ENCODE measurements around the gene TCEAL7. TPM values are rescaled to one million over a fixed set of nuclear protein-coding genes. Genes with fewer than 3 reads are reported as not detected.

Gene TCEAL7
- total and polyA plus RNA-seq, 4 donors: 1.3 to 12.1 (median 2.0) TPM

- peak within 1 kb of the TSS; percentile 49 to 71 for H3K9ac ChIP-seq (ENCODE audit: insufficient read depth in 1 of 2, low read length in 2 of 2)
- H3K36me3 ChIP-seq (ENCODE audit: control insufficient read depth in 4 of 4, insufficient read depth in 4 of 4, low read length in 4 of 4): peaks cover 0 to 7% (median 0%) of the 10 kb centered on the region in 4 donors
- DNase-seq (peak; percentile 78 to 87 (median 86)), ATAC-seq (ENCODE audit: insufficient read depth, low FRiP score) (peak; percentile 70)
- peak within 1 kb of the TSS; percentile 79 to 86 for H3K27ac ChIP-seq (ENCODE audit: low read depth in 1 of 2, low read length in 1 of 2)
- H3K4me3 ChIP-seq: peak within 1 kb of the TSS; percentile 77
- H3K27me3 ChIP-seq (ENCODE audit: control insufficient read depth in 3 of 3, insufficient read depth in 3 of 3, low read length in 2 of 3): peaks cover 0 to 23% (median 2%) of the 10 kb centered on the region in 3 donors
- peaks cover 0 to 4% (median 0%) of the 10 kb centered on the region in 4 donors for H3K9me3 ChIP-seq (ENCODE audit: control insufficient read depth in 4 of 4, insufficient read depth in 3 of 4, low read length in 3 of 4)
- TF ChIP-seq CTCF (IDR thresholded peaks at IDR 0.05; ENCODE audit: control extremely low read depth, extremely low read depth): no peak
- H3K4me1 ChIP-seq (ENCODE audit: control insufficient read depth in 5 of 5, insufficient read depth in 5 of 5, low read length in 5 of 5): peaks cover 0 to 2% (median 0%) of the 10 kb centered on the region in 5 donors
- WGBS, 2 donors: 7 to 32% methylated on average over 26 to 62 of the region's 62 CpGs
Measured at GRCh38 chrX:103376118-103376978, 46.3 kb downstream of the TCEAL7 start, which contains the start of gene BEX3. Gene BEX3, plus strand, starts transcription at chrX:103376538. Its CDS starts 984 bp downstream, at chrX:103377522.

- Histone ChIP-seq H3K36me3 (ENCODE audit: control insufficient read depth in 4 of 4, insufficient read depth in 4 of 4, low read length in 4 of 4) (peaks cover 0 to 7% (median 0%) of the 10 kb centered on the region in 4 donors), H3K4me3 (peak overlapping the region; percentile 50), H3K9ac (ENCODE audit: insufficient read depth in 1 of 2, low read length in 2 of 2) (peak overlapping the region; percentile 49 to 71), H3K27ac (ENCODE audit: low read depth in 1 of 2, low read length in 1 of 2) (peak overlapping the region; percentile 21 to 40), H3K4me1 (ENCODE audit: control insufficient read depth in 5 of 5, insufficient read depth in 5 of 5, low read length in 5 of 5) (peaks cover 0 to 2% (median 0%) of the 10 kb centered on the region in 5 donors), H3K9me3 (ENCODE audit: control insufficient read depth in 4 of 4, insufficient read depth in 3 of 4, low read length in 3 of 4) (peaks cover 0 to 4% (median 0%) of the 10 kb centered on the region in 4 donors), H3K27me3 (ENCODE audit: control insufficient read depth in 3 of 3, insufficient read depth in 3 of 3, low read length in 2 of 3) (peaks cover 0 to 20% (median 2%) of the 10 kb centered on the region in 3 donors)
- TF ChIP-seq CTCF (IDR thresholded peaks at IDR 0.05; ENCODE audit: control extremely low read depth, extremely low read depth): no peak
- ATAC-seq (ENCODE audit: insufficient read depth, low FRiP score) (peak; percentile 29), DNase-seq (peak; percentile 59 to 77 (median 76))
- WGBS, 2 donors: 2 to 43% methylated on average over 10 to 19 of the region's 19 CpGs
Measured at GRCh38 chrX:103376979-103377324, 46.9 kb downstream of the TCEAL7 start.

- H3K36me3 ChIP-seq (ENCODE audit: control insufficient read depth in 4 of 4, insufficient read depth in 4 of 4, low read length in 4 of 4): peaks cover 0 to 7% (median 0%) of the 10 kb centered on the region in 4 donors
- H3K9me3 ChIP-seq (ENCODE audit: control insufficient read depth in 4 of 4, insufficient read depth in 3 of 4, low read length in 3 of 4): peaks cover 0 to 4% (median 0%) of the 10 kb centered on the region in 4 donors
- no peak overlapping the region for H3K9ac ChIP-seq (ENCODE audit: insufficient read depth in 1 of 2, low read length in 2 of 2)
- peaks cover 0 to 13% (median 0%) of the 10 kb centered on the region in 3 donors for H3K27me3 ChIP-seq (ENCODE audit: control insufficient read depth in 3 of 3, insufficient read depth in 3 of 3, low read length in 2 of 3)
- no peak overlapping the region for H3K4me3 ChIP-seq
- DNase-seq: no peak
- no peak for ATAC-seq (ENCODE audit: insufficient read depth, low FRiP score)
- WGBS, 2 donors: 66 to 78% methylated on average over 2 of the region's 2 CpGs
- TF ChIP-seq CTCF (IDR thresholded peaks at IDR 0.05; ENCODE audit: control extremely low read depth, extremely low read depth): no peak
- H3K4me1 ChIP-seq (ENCODE audit: control insufficient read depth in 5 of 5, insufficient read depth in 5 of 5, low read length in 5 of 5): peaks cover 0 to 2% (median 0%) of the 10 kb centered on the region in 5 donors
- H3K27ac ChIP-seq (ENCODE audit: low read depth in 1 of 2, low read length in 1 of 2): no peak overlapping the region
Measured at GRCh38 chrX:103378990-103379389, 49.0 kb downstream of the TCEAL7 start.

Small RNA genes lying within 50 kb of the gene (small RNA-seq; reads per million reads assigned to genes)
- gene Z92846.1 (ENCODE audit: low replicate concordance): not detected

Other genes with a start within 250 kb of the TCEAL7 start
- 1 to 10 TPM; 1.7 to 3.5 TPM for gene NXF3, start 237.1 kb upstream of the TCEAL7 start, total RNA-seq
- gene NXF3, start 237.1 kb upstream of the TCEAL7 start, polyA plus RNA-seq: 1 to 10 TPM; 1.6 to 3.9 TPM
- gene BEX4, start 115.1 kb upstream of the TCEAL7 start, total RNA-seq: 10 to 100 TPM; 30.0 to 49.4 TPM
- 10 to 100 TPM; 34.7 to 66.6 TPM for gene BEX4, start 115.1 kb upstream of the TCEAL7 start, polyA plus RNA-seq
- 10 to 100 TPM; 46.4 to 86.9 TPM for gene TCEAL8, start 75.1 kb upstream of the TCEAL7 start, total RNA-seq
- 10 to 100 TPM; 40.7 to 55.0 TPM for gene TCEAL8, start 75.1 kb upstream of the TCEAL7 start, polyA plus RNA-seq
- under 1 TPM in 1 of 2 donors, not detected in 1; 0.28 TPM for gene TCEAL5, start 53.5 kb upstream of the TCEAL7 start, total RNA-seq
- under 1 TPM; 0.03 to 0.12 TPM for gene TCEAL5, start 53.5 kb upstream of the TCEAL7 start, polyA plus RNA-seq
- 10 to 100 TPM; 13.9 to 22.0 TPM for gene BEX2, start 19.2 kb upstream of the TCEAL7 start, total RNA-seq
- gene BEX2, start 19.2 kb upstream of the TCEAL7 start, polyA plus RNA-seq: 10 to 100 TPM; 23.2 to 52.5 TPM
- gene TCEAL9, start 26.3 kb downstream of the TCEAL7 start, total RNA-seq: 10 to 100 TPM; 33.9 to 62.1 TPM
- gene TCEAL9, start 26.3 kb downstream of the TCEAL7 start, polyA plus RNA-seq: 100 to 1,000 TPM in 1 of 2 donors, 10 to 100 TPM in 1; 81.1 to 110 TPM
- gene BEX3, start 46.3 kb downstream of the TCEAL7 start, total RNA-seq: 100 to 1,000 TPM in 1 of 2 donors, 10 to 100 TPM in 1; 97.6 to 145 TPM
- gene BEX3, start 46.3 kb downstream of the TCEAL7 start, polyA plus RNA-seq: 10 to 100 TPM; 79.7 to 95.2 TPM
- gene RAB40A, start 189.2 kb downstream of the TCEAL7 start, total RNA-seq: 1 to 10 TPM in 1 of 2 donors, under 1 TPM in 1; 0.37 to 1.1 TPM
- gene RAB40A, start 189.2 kb downstream of the TCEAL7 start, polyA plus RNA-seq: under 1 TPM; 0.06 to 0.12 TPM